Cardiac fibroblast (primary cell): ENCODE data around the gene IFI44L.

Experiments used
- DNase-seq, 2 donors: peaks; one replicate each; pipeline versions ENCODE4 v3.0.0 to v3.0.0-alpha.2; 2010; ENCODE audit warnings: low read depth in 2 of 2
- H3K4me3 ChIP-seq, 2 donors: replicated peaks in 1 of 2; 1 replicate in 1 of 2; 2 replicates in 1 of 2; pipeline ENCODE4 v1.5.1; 2011; ENCODE audit warnings: low read depth in 2 of 2, low read length in 2 of 2, mild to moderate bottlenecking in 2 of 2, moderate library complexity in 1 of 2
- TF ChIP-seq, protein P1 (sequence below): IDR thresholded peaks from one replicate; pipeline ENCODE4 v1.5.1; 2011; ENCODE audit warnings: low read depth, mild to moderate bottlenecking, low read length, inconsistent platforms

Gene IFI44L

DNA sequence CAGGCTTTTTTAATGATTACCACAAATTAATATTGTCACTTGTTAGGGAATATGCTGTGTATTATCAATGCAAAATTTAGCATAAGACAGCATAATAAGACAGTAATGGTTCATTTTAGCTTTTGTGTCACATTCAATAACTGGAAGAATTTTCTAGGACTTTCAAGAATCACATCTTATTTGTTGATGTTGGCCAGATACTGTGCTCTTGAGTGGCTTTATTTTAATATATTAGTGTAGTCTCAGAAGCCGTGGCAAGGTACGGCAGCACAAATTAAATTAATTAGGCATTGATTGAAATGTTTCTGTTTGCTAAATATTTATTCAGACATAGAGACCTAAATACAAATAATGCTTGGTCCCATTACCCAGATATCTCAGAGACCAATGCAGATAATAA lies 10.4 kb downstream of the IFI44L start:
- H3K4me3 ChIP-seq, result no peak overlapping the region
- DNase-seq, result no peak
- TF ChIP-seq, protein P1, sequence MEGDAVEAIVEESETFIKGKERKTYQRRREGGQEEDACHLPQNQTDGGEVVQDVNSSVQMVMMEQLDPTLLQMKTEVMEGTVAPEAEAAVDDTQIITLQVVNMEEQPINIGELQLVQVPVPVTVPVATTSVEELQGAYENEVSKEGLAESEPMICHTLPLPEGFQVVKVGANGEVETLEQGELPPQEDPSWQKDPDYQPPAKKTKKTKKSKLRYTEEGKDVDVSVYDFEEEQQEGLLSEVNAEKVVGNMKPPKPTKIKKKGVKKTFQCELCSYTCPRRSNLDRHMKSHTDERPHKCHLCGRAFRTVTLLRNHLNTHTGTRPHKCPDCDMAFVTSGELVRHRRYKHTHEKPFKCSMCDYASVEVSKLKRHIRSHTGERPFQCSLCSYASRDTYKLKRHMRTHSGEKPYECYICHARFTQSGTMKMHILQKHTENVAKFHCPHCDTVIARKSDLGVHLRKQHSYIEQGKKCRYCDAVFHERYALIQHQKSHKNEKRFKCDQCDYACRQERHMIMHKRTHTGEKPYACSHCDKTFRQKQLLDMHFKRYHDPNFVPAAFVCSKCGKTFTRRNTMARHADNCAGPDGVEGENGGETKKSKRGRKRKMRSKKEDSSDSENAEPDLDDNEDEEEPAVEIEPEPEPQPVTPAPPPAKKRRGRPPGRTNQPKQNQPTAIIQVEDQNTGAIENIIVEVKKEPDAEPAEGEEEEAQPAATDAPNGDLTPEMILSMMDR, result no peak

DNA sequence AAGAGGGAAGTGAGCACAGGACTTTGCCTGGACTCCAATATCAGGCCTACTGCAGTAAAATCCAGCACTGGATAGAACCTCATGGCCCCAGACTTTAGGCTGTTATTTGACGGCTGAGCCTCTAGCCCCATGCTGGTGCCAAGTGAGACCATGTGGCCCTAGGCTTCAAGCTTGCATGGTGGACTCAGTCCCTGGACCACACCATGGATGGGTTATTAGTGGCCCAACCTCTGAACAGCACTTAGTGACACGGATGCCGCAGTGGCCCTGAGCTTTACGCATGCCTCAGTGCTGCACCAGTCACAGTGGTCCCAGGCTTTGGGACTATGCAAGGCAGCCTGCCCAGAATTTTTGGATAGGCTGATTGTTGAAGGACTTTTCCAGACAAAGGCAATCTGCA lies 13.0 kb downstream of the IFI44L start:
- TF ChIP-seq, protein P1, result no peak
- DNase-seq, result no peak
- H3K4me3 ChIP-seq, result no peak overlapping the region

DNA sequence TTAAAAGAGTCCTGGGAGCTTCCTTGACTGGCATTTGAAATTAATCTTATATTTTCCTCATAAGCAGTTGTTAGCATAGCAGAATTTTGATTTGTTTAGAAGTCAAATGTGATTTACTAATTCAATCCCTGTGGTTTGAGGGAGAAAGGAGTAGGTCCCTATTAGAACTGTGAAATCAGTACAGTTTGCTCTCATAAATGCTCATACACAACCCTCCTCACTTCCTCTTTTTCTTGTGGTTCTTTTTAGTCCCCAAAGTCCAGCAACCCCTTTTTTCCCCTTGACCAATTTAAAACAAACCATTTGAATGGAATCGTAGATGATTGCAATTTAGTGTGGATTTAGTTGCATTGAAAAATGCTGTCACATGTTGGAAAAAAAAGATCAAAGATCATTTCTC lies 20.2 kb downstream of the IFI44L start:
- TF ChIP-seq, protein P1, result no peak
- DNase-seq, result no peak
- H3K4me3 ChIP-seq, result no peak overlapping the region

DNA sequence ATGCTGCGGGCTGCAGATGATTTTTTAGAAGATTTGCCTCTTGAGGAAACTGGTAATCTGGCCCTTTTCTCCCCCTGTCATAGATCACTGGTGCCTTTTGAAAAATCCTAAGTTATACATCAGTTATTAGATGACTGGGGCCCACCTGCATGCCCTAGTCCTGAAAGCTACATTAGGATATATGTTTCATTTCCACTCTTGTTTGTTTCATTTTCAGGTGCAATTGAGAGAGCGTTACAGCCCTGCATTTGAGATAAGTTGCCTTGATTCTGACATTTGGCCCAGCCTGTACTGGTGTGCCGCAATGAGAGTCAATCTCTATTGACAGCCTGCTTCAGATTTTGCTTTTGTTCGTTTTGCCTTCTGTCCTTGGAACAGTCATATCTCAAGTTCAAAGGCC lies 21.3 kb downstream of the IFI44L start:
- DNase-seq, result no peak
- no peak overlapping the region for H3K4me3 ChIP-seq
- TF ChIP-seq, protein P1, result no peak

DNA sequence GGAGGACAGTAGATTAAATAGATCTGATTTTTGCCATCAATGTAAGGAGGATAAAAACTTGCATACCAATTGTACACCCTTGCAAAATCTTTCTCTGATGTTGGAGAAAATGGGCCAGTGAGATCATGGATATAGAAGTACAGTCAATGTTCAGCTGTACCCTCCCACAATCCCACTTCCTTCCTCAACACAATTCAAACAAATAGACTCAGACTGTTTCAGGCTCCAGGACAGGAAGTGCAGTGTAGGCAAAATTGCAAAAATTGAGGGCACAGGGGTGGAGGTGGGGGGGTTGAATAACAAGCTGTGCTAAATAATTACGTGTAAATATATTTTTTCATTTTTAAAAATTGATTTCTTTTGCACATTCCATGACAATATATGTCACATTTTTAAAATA lies 25.5 kb downstream of the IFI44L start:
- TF ChIP-seq, protein P1, result no peak
- peak in 1 of 2 donors; percentile 45 for DNase-seq
- no peak overlapping the region for H3K4me3 ChIP-seq

DNA sequence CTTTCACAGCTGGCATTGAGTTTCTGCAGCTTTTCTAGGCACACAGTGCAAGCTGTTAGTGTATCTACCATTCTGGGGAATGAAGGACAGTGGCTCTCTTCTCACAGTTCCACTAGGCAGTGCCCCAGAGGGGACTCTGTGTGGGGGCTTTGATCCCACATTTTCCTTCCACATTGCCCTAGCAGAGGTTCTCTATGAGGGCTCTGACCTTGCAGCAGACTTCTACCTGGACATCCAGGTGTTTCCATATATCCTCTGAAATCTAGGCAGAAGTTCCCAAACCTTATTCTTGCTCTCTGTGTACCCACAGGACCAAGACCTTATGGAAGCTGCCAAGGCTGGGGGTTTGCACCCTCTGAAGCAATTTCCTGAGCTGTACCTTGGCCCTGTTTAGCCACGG lies 27.0 kb downstream of the IFI44L start:
- DNase-seq, result no peak
- no peak overlapping the region for H3K4me3 ChIP-seq
- TF ChIP-seq, protein P1, result no peak

DNA sequence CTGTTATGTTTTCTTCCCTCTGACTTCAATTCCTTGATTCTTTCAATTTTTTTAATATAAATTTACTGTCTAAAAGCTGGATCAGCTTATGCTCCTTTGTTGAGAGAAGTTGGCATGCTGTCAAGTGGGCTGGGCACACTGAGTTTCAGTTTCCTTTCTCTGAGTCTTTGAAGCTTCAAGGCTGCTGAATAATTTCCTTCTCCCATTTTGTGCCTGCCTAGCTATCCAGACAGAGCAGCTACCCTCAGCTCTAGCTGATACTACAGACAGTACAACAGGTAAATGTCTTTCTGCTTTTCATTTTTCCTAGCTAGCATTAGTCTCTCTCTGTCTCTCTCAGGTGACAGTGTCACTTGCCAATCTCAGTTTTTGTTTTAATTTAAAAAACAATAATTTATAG lies 29.4 kb downstream of the IFI44L start, which contains the start of gene IFI44:
TSS of gene IFI44 (plus strand) at position 204 of the 400 bp plus-strand sequence. CDS start 365 bp downstream, outside the sequence.
- peak; percentile 90 to 92 for DNase-seq
- TF ChIP-seq, protein P1, result no peak
- peak within 1 kb of the TSS in 1 of 2 donors; percentile 50 for H3K4me3 ChIP-seq
